KG1 (cell line): ENCODE data around the gene STXBP5.

Experiments
- DNase-seq: peaks from one replicate; lab custom pipeline; 2025; lab: John Stamatoyannopoulos, UW

Gene STXBP5

GRCh38 chr6:147381712-147382111, 177.5 kb downstream of the STXBP5 start:
- no peak for DNase-seq

- DNase-seq, result no peak
These were observed 178.8 kb downstream of the STXBP5 start for GRCh38 chr6:147382945-147383554.

GRCh38 chr6:147384029-147384428, 179.8 kb downstream of the STXBP5 start:
- DNase-seq, result no peak

GRCh38 chr6:147384737-147385710, 180.8 kb downstream of the STXBP5 start:
- no peak for DNase-seq

GRCh38 chr6:147389463-147389862, 185.2 kb downstream of the STXBP5 start:
- DNase-seq, result no peak

- no peak for DNase-seq
These were observed 186.8 kb downstream of the STXBP5 start for GRCh38 chr6:147390909-147391536.

- DNase-seq, result no peak
These were observed 188.9 kb downstream of the STXBP5 start for GRCh38 chr6:147392917-147393625.

GRCh38 chr6:147395158-147395557, 190.9 kb downstream of the STXBP5 start:
- no peak for DNase-seq

GRCh38 chr6:147397306-147397705, 193.1 kb downstream of the STXBP5 start:
- no peak for DNase-seq

GRCh38 chr6:147400968-147401367, 196.8 kb downstream of the STXBP5 start:
- DNase-seq, result no peak

- no peak for DNase-seq
These were observed 197.6 kb downstream of the STXBP5 start for GRCh38 chr6:147401779-147402178.

- DNase-seq, result no peak
These were observed 202.6 kb downstream of the STXBP5 start for GRCh38 chr6:147406783-147407182.

- no peak for DNase-seq
These were observed 203.4 kb downstream of the STXBP5 start for GRCh38 chr6:147407571-147407970.

GRCh38 chr6:147416622-147417021, 212.4 kb downstream of the STXBP5 start:
- DNase-seq, result no peak

GRCh38 chr6:147417954-147418353, 213.7 kb downstream of the STXBP5 start:
- no peak for DNase-seq

GRCh38 chr6:147418523-147418922, 214.3 kb downstream of the STXBP5 start:
- DNase-seq, result no peak

GRCh38 chr6:147421903-147422302, 217.7 kb downstream of the STXBP5 start:
- no peak for DNase-seq

GRCh38 chr6:147423111-147423510, 218.9 kb downstream of the STXBP5 start:
- DNase-seq, result no peak

- no peak for DNase-seq
These were observed 225.6 kb downstream of the STXBP5 start for GRCh38 chr6:147429794-147430193.

GRCh38 chr6:147430811-147431210, 226.6 kb downstream of the STXBP5 start:
- no peak for DNase-seq

- DNase-seq, result no peak
These were observed 229.9 kb downstream of the STXBP5 start for GRCh38 chr6:147434076-147434475.

- DNase-seq, result no peak
These were observed 230.3 kb downstream of the STXBP5 start for GRCh38 chr6:147434516-147434915.
